H9 (cell line): ENCODE results near the gene APLN. TPM values are rescaled to one million over a fixed set of nuclear protein-coding genes. Genes with fewer than 3 reads are reported as not detected.

Experiments used
- DNase-seq: peaks from one replicate; pipeline ENCODE4 v3.0.0-alpha.2; 2017
- H2AFZ ChIP-seq: one replicate; pipeline ENCODE4 v1.6.1; 2013; ENCODE audit warnings: mild to moderate bottlenecking, low read length, control low read depth, moderate library complexity
- H2AK5ac ChIP-seq: 2 replicates; pipeline ENCODE4 v1.6.1; 2013; ENCODE audit warnings: low read length, control low read depth, mixed read lengths; ENCODE audit not compliant: insufficient read length
- H2BK120ac ChIP-seq: one replicate; pipeline ENCODE4 v1.6.1; 2013; ENCODE audit warnings: low read depth, mild to moderate bottlenecking, low read length, control low read depth, inconsistent platforms; ENCODE audit not compliant: poor library complexity, severe bottlenecking
- H2BK12ac ChIP-seq: 2 replicates; pipeline ENCODE4 v1.6.1; 2013; ENCODE audit warnings: low read length, control low read depth, mixed read lengths, low read depth; ENCODE audit not compliant: insufficient read length
- H2BK15ac ChIP-seq: 2 replicates; pipeline ENCODE4 v1.6.1; 2013; ENCODE audit warnings: low read depth, low read length, control low read depth
- H2BK20ac ChIP-seq: one replicate; pipeline ENCODE4 v1.6.1; 2013; ENCODE audit warnings: low read depth, mild to moderate bottlenecking, low read length, control low read depth, inconsistent platforms; ENCODE audit not compliant: poor library complexity, severe bottlenecking
- H2BK5ac ChIP-seq: 2 replicates; pipeline ENCODE4 v1.6.1; 2013; ENCODE audit warnings: low read length, control low read depth, mixed read lengths; ENCODE audit not compliant: insufficient read length
- H3K14ac ChIP-seq: 2 replicates; pipeline ENCODE4 v1.6.1; 2013; ENCODE audit warnings: low read length, control low read depth; ENCODE audit not compliant: insufficient read depth
- H3K18ac ChIP-seq: 2 replicates; pipeline ENCODE4 v1.6.1; 2013; ENCODE audit warnings: low read depth, mild to moderate bottlenecking, mixed read lengths, low read length, control low read depth; ENCODE audit not compliant: insufficient read length
- H3K23ac ChIP-seq: 2 replicates; pipeline ENCODE4 v1.6.1; 2013; ENCODE audit warnings: low read length, control low read depth, mixed read lengths, low read depth; ENCODE audit not compliant: insufficient read length
- H3K23me2 ChIP-seq: 2 replicates; pipeline ENCODE4 v1.6.1; 2013; ENCODE audit warnings: low read depth, mild to moderate bottlenecking, mixed read lengths, low read length, control low read depth; ENCODE audit not compliant: insufficient read length, poor library complexity, severe bottlenecking
- H3K27ac ChIP-seq: 2 replicates; pipeline ENCODE4 v1.5.1; 2013; ENCODE audit warnings: low read length, control low read depth, mixed read lengths, low read depth; ENCODE audit not compliant: insufficient read length
- H3K27me3 ChIP-seq: 2 replicates; pipeline ENCODE4 v1.6.1; 2013; ENCODE audit warnings: low read length, control low read depth, inconsistent platforms; ENCODE audit not compliant: insufficient read depth
- H3K4ac ChIP-seq: 2 replicates; pipeline ENCODE4 v1.6.1; 2013; ENCODE audit warnings: low read depth, mild to moderate bottlenecking, control low read depth, inconsistent platforms, low read length, moderate library complexity
- H3K4me1 ChIP-seq: 2 replicates; pipeline ENCODE4 v1.6.1; 2013; ENCODE audit warnings: low read length, control low read depth, inconsistent platforms; ENCODE audit not compliant: insufficient read depth
- H3K4me2 ChIP-seq: 2 replicates; pipeline ENCODE4 v1.6.1; 2013; ENCODE audit warnings: low read length, control low read depth, mixed read lengths; ENCODE audit not compliant: insufficient read length, insufficient read depth
- H3K56ac ChIP-seq: 2 replicates; pipeline ENCODE4 v1.6.1; 2013; ENCODE audit warnings: low read depth, mild to moderate bottlenecking, mixed read lengths, low read length, control low read depth; ENCODE audit not compliant: insufficient read length
- H3K79me1 ChIP-seq: 2 replicates; pipeline ENCODE4 v1.6.1; 2013; ENCODE audit warnings: low read depth, mild to moderate bottlenecking, moderate library complexity, low read length, control low read depth, inconsistent platforms; ENCODE audit not compliant: insufficient read depth, poor library complexity, severe bottlenecking
- H3K79me2 ChIP-seq: 2 replicates; pipeline ENCODE4 v1.6.1; 2013; ENCODE audit warnings: low read length, control low read depth, inconsistent platforms; ENCODE audit not compliant: insufficient read depth
- H3K9ac ChIP-seq: 2 replicates; pipeline ENCODE4 v1.6.1; 2013; ENCODE audit warnings: low read length, control low read depth, mixed read lengths; ENCODE audit not compliant: insufficient read length; ENCODE audit errors: extremely low read depth
- H3K9me3 ChIP-seq: one replicate; pipeline ENCODE4 v1.6.1; 2013; ENCODE audit warnings: low read depth, low read length, inconsistent platforms; ENCODE audit not compliant: control insufficient read depth
- H3T11ph ChIP-seq: one replicate; pipeline ENCODE4 v1.6.1; 2013; ENCODE audit warnings: mild to moderate bottlenecking, low read length, control low read depth, inconsistent platforms
- H4K20me1 ChIP-seq: one replicate; pipeline ENCODE4 v1.6.1; 2013; ENCODE audit not compliant: control insufficient read depth, insufficient read length, insufficient read depth
- H4K5ac ChIP-seq: 2 replicates; pipeline ENCODE4 v1.6.1; 2013; ENCODE audit warnings: low read depth, mild to moderate bottlenecking, mixed read lengths, low read length, control low read depth; ENCODE audit not compliant: insufficient read length
- H4K8ac ChIP-seq: replicated peaks from 2 replicates; pipeline ENCODE4 v1.6.1; 2013; ENCODE audit warnings: low read length, control low read depth, mixed read lengths, low read depth; ENCODE audit not compliant: insufficient read length
- H4K91ac ChIP-seq: 2 replicates; pipeline ENCODE4 v1.6.1; 2013; ENCODE audit warnings: low read depth, mild to moderate bottlenecking, moderate library complexity, mixed read lengths, low read length, control low read depth; ENCODE audit not compliant: insufficient read length
- H3K27ac Mint-ChIP-seq, 3 experiments: 2 replicates in 2 of 3; 3 replicates in 1 of 3; pipeline ENCODE4 v1.8.0; 2020 to 2021; ENCODE audit warnings: mixed read lengths in 3 of 3, mild to moderate bottlenecking in 1 of 3, moderate library complexity in 1 of 3
- H3K27me3 Mint-ChIP-seq: 2 replicates; pipeline ENCODE4 v1.8.0; 2021; ENCODE audit warnings: low read depth, mild to moderate bottlenecking, moderate library complexity, mixed read lengths
- H3K36me3 Mint-ChIP-seq, 3 experiments: 2 replicates in 2 of 3; 3 replicates in 1 of 3; pipeline ENCODE4 v1.8.0; 2020 to 2021; ENCODE audit warnings: low read depth in 3 of 3, mixed read lengths in 3 of 3; ENCODE audit not compliant: insufficient read depth in 1 of 3
- H3K4me1 Mint-ChIP-seq, 2 experiments: 2 replicates each; pipeline ENCODE4 v1.8.0; 2020; ENCODE audit warnings: mixed read lengths in 2 of 2
- H3K4me3 Mint-ChIP-seq, 2 experiments: 2 replicates in 1 of 2; 3 replicates in 1 of 2; pipeline ENCODE4 v1.8.0; 2020 to 2021; ENCODE audit warnings: mild to moderate bottlenecking in 2 of 2, mixed read lengths in 2 of 2, moderate library complexity in 1 of 2
- H3K9me3 Mint-ChIP-seq, 2 experiments: 2 replicates in 1 of 2; 3 replicates in 1 of 2; pipeline ENCODE4 v1.8.0; 2020; ENCODE audit warnings: mild to moderate bottlenecking in 2 of 2, mixed read lengths in 2 of 2, moderate library complexity in 1 of 2
- WGBS: extraction: QIAGEN DNeasy Blood & Tissue Kit; methylation state at CpG from one replicate; pipeline ENCODE4 v1.1.7; 2013; ENCODE audit warnings: missing lambda C conversion rate, low lambda C conversion rate, mixed read lengths; ENCODE audit not compliant: insufficient read length; ENCODE audit errors: extremely low coverage; 5-methylcytosine and 5-hydroxymethylcytosine counted together
- total RNA-seq: library from RNA; stranded (reverse); gene quantifications from 2 replicates; pipeline ENCODE4 v1.2.1, GENCODE V29; 2021
- TF ChIP-seq, protein P1 (sequence below): fragments of 200-600 bp; sonication (generic); conservative IDR thresholded peaks from 3 replicates; pipeline ENCODE4 v1.8.0; 2021; ENCODE audit warnings: antibody characterized with exemption, mild to moderate bottlenecking

Gene APLN
- total RNA-seq, 1 experiment from 2014 or later = 0.24 TPM

DNA sequence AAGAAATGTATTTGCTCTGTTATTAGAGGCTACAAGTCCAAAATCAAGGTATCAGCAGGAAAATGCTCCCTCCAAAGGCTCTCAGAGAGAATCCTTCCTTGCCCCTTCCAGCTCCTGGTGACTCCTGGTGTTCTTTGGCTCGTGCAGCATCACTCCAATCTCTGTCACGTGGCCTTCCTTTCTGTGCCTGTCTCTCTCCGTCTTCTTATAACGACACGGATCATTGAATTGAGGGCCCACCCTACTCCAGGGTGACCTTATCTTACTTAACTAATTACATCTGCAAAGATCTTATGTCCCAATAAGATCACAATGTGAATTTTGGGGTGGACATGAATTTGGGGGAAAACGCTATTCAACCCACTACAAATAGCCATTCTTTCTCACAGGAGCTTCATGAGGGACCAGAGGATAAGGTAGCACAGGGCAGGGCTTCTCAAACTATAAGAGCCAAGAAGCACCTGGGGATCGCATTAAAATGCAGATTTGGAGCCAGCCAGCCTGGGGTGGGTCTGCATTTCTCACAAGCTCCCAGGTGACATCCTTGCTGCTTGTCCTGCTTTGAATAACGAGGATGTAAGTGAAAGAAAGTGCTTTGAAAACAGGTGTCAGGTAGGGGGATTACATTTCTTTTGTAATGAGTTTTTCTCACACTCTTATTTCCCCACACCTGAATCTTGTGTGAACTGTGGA is 41.9 kb upstream of the APLN start:
- Histone ChIP-seq H3K14ac (no peak overlapping the region), H3K79me1 (no peaks in the 10 kb centered on the region), H3K56ac (no peak overlapping the region), H3K9ac (no peak overlapping the region), H2BK15ac (no peak overlapping the region), H3T11ph (no peak overlapping the region), H3K9me3 (peaks cover 8% of the 10 kb centered on the region), H4K91ac (no peak overlapping the region), H2AFZ (no peak overlapping the region), H2BK20ac (no peak overlapping the region), H2BK5ac (no peak overlapping the region), H3K4me2 (peak overlapping the region; percentile 27), H3K27me3 (no peaks in the 10 kb centered on the region; the same call in 1 of the 2 replicates), H4K8ac (no peak overlapping the region), H3K79me2 (no peaks in the 10 kb centered on the region), H2BK12ac (no peak overlapping the region), H3K4ac (no peak overlapping the region), H2BK120ac (no peak overlapping the region), H3K23me2 (no peaks in the 10 kb centered on the region), H3K27ac (peak overlapping the region; percentile 36), H4K5ac (no peak overlapping the region), H2AK5ac (no peak overlapping the region), H3K18ac (no peak overlapping the region), H3K4me1 (peaks cover 9% of the 10 kb centered on the region; the same call in 1 of the 2 replicates), H3K23ac (no peak overlapping the region), H4K20me1 (no peaks in the 10 kb centered on the region)
- WGBS = no CpG with 5 or more reads among the region's 8 CpGs
- Mint-ChIP-seq H3K27me3 (peaks cover 36% of the 10 kb centered on the region), H3K36me3 (peaks cover 2 to 14% (median 5%) of the 10 kb centered on the region in 3 experiments; a peak in 4 of 7 replicates), H3K4me1 (peaks cover 33 to 42% of the 10 kb centered on the region in 2 experiments), H3K9me3 (peaks cover 0 to 75% of the 10 kb centered on the region in 2 experiments; a peak in 3 of 5 replicates), H3K27ac (peak overlapping the region in 2 of 3 experiments; percentile 72 to 83; a peak in 4 of 7 replicates), H3K4me3 (peak overlapping the region in 1 of 2 experiments; percentile 71; a peak in 3 of 5 replicates)
- DNase-seq = peak; percentile 73
- TF ChIP-seq, protein P1, sequence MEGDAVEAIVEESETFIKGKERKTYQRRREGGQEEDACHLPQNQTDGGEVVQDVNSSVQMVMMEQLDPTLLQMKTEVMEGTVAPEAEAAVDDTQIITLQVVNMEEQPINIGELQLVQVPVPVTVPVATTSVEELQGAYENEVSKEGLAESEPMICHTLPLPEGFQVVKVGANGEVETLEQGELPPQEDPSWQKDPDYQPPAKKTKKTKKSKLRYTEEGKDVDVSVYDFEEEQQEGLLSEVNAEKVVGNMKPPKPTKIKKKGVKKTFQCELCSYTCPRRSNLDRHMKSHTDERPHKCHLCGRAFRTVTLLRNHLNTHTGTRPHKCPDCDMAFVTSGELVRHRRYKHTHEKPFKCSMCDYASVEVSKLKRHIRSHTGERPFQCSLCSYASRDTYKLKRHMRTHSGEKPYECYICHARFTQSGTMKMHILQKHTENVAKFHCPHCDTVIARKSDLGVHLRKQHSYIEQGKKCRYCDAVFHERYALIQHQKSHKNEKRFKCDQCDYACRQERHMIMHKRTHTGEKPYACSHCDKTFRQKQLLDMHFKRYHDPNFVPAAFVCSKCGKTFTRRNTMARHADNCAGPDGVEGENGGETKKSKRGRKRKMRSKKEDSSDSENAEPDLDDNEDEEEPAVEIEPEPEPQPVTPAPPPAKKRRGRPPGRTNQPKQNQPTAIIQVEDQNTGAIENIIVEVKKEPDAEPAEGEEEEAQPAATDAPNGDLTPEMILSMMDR = no peak
